Measurements from ENCODE around the gene NMRAL1.

The NMRAL1 gene

DNA sequence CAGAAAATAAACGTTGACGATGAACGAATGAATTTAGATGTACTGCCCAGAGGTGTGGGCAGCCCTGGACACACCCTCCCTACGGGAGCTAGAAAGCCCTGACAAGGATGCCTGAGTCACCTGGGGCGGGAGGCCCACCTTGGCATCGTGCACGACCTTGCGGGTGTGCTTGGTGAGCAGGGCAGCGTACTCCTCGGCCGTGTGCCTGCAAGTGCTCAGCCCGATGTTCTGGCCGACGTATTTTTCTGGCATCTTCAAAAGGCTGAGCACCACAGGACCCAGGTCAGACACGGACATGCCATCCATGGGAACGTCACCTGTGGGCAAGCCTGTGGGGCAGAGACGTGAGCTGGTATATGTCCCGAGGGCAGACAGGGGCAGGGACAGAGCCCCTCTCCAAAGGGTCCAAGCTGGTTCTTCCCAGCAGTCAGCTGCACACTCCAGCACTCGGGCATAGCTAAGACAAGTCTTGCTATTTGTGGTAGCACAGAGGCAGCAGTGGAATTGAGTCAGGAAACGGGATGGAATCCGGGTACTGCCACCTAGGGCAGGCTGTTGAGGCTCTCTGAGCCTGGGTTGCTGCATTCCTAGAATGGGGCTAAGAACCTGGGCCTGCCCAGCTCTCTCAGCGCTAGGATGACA lies 10.8 kb downstream of the NMRAL1 start:
- DNase-seq, result no peak

DNA sequence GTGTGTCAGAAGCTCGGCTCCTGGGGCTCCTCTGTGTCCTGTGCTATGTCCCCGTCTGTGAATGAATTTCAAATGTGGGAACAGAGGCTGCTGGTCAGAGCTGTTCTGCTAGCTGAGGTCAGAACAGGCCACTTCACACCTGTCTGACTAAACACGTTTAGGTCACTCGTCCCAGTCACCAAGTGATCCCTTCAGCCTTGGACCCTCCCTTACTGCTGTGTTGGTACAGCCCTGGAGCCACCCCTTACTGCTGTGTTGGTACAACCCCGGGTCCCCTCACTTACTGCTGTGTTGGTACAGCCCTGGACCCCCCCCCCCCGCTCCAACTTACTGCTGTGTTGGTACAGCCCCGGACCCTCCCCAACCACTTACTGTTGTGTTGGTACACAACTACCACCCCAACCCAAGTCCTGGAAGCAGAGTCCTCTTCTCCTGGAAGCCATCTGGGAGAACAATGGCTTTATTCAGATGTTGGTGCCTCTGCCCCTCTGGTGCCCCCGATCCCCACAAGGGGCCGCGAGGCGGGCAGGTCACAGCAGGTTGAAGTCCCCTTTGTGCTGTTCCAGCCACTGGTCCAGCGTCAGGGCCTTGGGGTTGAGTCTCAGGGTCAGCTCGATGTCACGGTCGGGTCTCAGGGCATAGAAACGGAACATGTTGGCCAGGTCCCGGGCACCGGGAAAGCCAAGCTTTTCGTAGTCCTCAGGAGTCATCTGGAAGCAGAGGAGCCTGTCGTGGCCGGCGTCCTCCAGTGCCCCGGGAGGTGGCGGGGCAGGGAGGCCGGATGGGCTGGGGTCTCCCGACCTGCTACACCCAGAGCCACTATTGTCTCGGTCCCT lies 13.0 kb downstream of the NMRAL1 start:
- DNase-seq, result no peak

DNA sequence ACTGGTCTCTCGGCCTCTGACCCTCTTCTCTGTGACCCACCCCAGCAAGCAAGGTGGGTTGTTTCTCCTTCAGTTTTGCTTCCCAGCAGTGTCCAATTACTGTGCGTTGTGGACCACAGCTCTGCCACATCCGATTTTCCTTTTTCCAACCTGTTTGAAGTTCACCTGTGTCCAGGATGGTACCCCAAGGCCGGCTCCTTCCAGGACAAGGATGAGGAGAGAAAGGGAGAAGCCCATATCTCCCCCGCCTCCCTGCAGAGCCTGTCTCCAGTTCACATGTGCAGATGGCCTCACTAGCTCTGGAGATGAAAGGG lies 13.5 kb downstream of the NMRAL1 start:
- DNase-seq, result no peak

DNA sequence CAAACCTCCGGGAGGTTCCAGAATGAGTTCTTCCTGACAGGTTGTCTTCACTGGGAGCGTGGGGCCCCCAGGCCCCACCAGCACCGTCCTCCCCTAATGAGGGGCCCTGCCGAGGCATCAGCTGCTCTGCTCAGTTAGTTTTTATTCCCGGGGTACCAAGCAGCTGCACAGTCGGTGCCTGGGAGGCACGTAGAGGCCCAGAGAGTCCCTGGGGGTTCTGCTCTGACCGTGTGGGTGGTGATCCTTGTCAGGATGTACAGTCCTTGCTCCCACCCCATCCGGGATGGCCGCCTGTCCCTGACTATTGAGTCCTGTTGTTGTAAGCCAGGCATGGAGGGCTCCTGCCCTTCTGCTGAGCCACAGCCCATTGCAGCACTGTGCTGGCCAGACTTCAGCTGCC lies 18.5 kb downstream of the NMRAL1 start:
- no peak for DNase-seq

DNA sequence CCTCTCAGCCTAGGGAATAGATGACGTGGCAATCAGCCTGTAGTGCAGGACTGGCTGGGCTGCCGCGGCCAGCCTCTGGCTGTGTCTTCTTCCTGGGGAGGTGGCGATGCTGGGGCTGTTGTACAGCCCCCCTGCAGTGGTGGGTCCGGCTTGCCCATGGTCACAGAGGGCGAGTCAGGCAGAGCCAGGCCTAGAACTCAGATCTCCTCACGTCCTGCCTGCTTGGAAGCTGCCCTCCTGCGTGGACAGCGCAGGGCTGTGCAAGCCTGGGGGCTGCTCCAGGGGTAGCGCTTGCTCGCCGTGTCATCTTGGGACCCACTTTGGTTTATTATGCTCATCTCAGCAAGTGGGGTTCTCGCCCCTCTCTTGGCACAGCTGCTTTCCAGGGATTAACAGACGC lies 19.3 kb downstream of the NMRAL1 start:
- DNase-seq, result no peak

DNA sequence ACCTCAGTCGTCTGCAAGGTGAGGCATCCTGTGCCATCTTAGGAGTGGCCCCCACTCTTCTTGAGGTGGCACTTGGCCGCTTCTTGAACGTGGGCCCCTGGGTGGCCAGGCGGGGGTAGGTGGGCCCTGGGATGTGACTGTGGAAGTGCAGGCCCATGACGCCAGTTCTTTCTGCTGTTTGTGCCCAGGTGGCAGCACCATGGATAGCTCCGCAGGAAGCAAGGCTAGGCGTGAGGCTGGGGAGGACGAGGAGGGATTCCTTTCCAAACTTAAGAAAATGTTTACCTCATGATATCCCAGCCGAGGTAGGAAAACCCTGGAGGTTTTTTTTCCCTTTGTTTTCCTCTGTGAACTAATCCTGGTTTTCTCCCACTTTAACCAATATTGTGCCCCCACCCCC lies 19.8 kb downstream of the NMRAL1 start:
- DNase-seq, result no peak

DNA sequence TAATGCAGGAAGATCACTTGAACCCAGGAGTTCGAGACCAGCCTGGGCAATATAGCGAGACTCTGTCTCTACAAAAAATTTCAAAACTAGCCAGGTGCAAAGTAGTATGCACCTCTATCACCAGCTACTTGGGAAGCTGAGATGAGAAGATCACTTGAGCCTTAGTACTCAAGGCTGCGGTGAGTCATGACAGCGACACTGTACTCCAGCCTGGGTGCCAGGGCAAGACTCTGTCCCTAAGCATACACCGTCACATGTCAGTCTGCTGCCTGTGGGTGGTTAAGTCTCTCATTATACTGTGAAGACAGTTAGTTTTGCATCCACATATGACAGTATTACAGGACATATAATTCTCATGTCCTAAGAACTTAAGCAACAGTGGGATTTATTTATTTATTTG lies 21.8 kb downstream of the NMRAL1 start:
- no peak for DNase-seq

DNA sequence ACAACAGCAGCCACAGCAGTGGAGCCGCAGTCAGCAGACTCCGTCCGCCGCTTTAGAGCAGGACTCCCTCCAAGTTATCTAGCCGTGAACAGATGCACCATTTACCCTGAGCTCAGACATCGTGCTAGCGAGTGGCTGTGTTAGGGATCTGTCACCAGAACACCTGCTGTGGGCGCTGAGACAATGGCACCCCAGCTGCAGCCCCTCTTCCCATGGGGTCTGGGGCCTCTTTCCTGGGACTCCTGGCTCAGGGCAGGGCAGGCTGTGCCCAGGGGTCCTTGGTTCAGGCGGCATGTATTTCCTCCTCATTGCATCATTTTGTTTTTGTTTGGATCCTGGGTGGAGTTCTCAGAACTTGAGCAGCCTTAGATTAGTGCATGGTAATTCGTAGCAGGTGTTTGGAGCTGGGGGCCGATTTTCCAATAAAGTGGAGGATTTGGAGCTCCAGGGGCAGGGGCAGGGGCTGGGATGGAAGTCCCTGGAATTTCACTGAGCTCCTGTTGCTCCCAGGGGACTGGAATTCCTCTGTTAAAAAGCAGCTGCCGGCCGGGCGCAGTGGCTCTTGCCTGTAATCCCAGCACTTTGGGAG lies 23.4 kb downstream of the NMRAL1 start:
- DNase-seq, result no peak

DNA sequence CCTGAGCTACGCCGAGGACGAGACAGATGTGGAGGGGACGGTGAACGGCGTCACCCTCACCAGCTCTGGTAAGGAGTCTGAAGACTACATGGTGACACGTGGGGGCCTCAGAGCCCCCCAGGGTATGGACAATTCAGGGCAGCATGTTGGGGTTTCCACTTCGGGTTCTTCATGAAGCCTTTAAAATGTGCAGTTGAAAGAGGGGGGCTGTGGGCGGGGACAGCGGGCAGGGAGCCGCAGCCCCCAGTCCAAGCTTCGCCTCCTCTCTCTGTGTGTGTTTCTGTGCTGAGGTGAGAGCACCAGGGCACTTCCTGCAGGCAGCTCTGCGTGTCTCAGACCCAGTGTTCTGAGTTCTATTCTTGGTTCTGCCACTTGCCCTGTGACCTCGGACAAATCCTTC lies 24.0 kb downstream of the NMRAL1 start:
- DNase-seq, result no peak

DNA sequence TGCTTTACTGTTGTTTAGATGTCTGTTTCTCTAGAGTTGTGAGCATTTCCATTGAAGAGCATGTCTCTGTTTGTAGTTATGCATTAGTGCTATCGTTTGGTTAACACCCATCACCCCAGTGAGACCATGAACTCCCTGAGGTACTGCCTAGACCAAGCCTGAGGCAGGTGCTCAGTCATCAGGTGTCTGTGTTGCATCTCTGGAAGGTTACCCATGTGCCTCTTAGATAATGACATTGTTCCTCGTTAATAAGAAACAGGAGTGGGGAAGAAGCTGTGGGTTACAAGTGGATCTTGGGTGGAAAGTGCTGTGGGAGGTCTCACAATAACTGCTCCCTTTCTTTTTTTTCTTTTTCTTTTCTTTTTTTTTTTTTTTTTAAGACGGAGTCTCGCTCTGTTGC lies 30.4 kb downstream of the NMRAL1 start:
- no peak for DNase-seq

DNA sequence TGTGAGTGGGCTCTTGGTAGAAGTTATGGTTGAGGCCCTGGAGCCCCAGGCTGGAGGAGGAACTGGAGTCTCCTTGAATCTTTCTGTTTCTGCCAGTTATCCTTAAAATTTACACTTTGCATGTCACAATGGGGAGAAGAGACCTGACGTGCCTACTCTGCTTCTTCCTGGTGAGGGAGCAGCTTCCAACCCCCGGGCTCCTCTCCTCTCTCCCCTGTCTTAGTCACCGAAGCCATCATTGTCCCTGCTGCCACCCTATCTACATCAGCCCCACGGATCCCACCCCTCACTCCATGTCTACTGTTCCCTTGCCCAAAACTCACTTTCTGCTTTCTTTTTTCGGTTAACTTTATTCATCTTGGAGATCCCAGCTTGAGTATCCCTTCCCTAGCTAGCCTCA lies 31.2 kb downstream of the NMRAL1 start:
- no peak for DNase-seq

DNA sequence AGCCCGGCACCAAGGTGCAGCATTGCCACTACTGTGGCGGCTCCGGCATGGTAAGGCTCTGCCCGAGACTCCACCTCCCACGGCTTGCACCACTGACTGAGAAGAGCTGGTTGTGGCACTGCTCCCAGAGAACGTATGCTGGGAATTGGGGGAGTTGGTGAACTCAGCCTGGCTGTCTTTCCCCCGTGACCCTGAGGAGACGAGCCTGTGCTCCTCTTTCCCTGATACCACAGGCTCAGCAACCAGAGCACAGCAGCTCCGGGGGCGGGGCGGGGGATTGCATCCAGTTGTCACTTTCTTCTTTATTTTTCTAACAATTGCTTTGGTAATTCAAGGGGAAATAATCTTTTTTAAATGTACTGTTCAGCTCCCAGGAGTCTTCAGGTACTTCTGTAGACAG lies 32.1 kb downstream of the NMRAL1 start:
- no peak for DNase-seq

DNA sequence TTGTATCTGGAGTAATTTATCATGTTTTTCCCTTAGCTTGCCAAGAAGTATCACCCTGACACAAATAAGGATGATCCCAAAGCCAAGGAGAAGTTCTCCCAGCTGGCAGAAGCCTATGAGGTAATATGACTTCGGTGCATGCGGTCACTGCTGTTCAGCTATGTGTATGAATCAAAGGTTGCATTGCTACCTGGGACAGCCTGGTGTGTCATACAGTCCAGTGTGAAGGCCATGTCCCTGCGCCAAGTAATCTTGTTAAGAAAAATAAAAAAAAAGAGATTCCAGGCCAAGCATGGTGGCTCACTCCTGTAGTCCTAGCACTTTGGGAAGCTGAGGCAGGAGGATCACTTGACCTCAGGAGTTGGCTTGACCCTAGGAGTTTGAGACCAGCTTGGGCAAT lies 37.1 kb downstream of the NMRAL1 start:
- no peak for DNase-seq

DNA sequence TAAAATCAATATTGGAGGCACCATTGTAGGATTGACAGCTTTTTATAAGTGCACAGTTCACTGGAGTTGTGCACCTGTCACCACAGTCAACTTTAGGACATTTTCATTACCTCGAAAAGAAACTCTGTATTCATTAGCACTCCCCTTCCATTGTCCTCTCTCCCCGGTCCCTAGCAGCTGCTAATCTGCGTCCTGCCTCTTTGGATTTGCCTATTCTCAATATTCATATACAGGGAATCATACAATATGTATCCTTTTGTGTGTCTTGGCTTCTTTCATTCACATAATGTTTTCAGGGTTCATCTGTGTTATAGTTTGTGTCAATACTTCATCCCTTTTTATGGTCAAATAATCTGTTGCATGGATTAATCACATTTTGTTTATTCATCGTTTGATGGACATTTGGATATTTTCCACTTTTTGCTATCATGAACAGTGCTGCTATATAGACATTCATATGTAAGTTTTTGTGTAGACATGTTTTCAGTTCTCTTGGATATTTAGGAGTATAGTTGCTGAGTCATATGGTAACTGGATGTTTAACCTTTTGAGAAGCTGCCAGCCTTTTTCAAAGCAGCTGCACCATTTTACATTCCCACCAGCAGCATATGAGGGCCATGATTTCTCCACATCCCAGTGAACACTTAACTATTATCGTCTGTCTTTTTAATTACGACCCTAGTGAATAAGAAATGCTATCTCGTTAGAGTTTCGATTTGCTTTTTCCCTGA lies 38.9 kb downstream of the NMRAL1 start:
- DNase-seq, result no peak

DNA sequence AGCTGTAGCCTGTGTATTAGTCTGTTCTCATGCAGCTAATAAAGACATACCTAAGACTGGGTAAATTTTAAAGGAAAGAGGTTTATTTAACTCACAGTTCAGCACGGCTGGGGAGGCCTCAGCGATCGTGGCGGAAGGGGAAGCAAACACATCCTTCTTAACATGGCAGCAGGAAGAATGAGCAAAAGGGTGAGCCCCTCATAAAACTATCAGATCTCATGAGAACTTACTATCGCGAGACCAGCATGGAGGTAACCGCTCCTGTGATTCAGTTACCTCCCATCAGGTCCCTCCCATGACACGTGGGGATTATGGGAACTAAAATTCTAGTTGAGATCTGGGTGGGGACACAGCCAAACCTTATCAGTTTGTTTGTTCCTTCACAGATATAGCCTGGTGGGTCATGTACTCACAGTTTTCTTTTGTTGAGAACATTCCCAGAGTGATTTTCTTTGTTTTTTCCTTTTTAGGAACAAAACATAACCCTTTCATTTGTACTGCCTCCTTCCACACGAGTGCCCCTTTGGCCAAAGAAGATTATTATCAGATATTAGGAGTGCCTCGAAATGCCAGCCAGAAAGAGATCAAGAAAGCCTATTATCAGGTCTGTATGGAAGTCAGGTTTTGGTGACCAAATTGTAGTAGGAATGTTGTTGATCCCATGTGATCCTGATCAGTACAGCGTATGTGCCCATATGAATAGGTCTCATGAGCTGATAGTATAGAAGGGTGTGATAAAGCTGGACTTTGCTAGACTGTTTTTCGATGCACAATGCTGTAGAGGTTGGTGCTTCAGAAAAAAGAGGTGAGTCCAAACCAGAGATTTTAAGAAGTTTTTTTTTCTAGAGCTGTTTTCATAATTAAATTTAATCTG lies 40.3 kb downstream of the NMRAL1 start:
- no peak for DNase-seq

DNA sequence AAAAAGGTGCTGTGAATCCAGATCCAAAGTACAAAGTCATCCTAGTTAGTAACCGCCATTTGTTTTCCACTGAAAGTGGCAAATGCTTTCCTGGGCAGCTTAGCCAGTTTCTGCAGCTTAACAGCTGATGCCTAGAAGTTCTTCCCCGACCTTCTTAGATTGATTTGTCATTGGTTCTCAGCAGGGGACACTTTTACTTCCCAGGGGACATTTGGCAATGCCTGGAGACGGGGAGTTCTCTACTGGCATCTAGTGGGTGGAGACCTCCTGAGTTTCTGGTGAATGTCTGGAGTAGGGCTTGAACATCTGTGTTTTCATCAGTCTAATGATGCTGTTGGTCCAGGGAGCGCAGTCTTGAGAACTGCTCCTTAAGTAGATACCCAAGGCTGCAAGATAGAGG lies 41.2 kb downstream of the NMRAL1 start:
- DNase-seq, result no peak

DNA sequence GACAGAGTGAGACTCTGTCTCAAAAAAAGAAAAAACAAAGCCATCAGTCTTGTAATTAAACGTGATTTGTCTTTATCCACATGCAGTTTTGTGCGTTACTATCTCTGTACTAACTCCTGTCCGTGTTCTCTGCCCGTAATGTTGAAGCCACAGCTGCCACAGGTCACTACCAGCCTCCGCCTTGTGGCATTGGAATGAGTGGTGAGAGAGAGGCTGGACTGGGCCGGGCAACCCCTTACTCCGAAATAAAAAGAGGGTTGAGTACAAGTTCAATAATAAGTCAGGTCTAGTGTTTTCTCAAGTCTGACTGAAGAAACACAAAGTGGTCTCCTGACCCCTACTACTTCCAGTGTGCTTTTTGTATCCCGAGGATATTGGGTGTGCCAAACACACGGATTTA lies 43.4 kb downstream of the NMRAL1 start:
- DNase-seq, result no peak

DNA sequence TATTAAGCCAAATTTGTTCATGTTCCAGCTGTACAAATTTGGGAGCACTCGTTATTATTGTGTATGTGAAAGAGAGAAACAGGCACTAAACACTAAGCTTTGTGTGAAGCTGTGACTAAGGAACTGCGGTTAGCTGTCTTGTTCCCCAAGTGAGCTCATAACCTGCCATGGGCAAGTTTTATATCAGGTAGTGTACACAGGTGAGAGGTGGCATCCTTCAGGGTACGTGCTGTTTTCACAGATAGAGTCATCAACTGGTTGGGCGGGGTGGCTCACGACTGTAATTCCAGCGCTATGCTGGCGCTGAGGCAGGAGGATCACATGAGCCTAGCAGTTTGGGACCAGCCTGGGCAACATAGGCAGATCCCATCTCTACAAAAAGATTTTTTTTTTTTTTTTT lies 45.9 kb downstream of the NMRAL1 start:
- no peak for DNase-seq

DNA sequence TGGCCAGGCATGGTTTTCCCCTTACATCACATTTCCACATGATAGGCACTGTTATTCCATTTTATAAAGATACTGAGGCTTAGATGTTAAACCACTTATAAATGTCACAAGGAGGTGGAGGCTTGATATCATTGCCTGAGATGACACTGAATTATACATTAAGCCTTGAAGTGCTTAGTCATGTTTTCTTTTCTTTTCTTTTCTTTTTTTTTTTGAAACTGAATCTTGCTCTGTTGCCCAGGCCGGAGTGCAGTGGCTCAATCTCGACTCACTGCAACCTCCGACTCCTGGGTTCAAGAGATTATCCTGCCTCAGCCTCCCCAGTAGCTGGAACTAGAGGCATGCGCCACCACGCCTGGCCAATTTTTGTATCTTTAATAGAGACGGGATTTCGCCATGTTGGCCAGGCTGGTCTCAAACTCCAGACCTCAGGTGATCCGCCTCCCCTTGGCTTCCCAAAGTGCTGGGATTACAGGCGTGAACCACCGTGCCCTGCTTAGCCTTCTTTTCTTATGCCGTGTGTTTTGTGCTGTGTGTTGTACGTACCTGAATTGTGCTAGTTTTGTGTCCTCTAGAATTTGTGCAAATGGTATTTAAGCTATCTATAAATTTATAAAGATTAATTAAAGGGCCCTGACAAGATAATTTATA lies 47.6 kb downstream of the NMRAL1 start:
- DNase-seq, result no peak

DNA sequence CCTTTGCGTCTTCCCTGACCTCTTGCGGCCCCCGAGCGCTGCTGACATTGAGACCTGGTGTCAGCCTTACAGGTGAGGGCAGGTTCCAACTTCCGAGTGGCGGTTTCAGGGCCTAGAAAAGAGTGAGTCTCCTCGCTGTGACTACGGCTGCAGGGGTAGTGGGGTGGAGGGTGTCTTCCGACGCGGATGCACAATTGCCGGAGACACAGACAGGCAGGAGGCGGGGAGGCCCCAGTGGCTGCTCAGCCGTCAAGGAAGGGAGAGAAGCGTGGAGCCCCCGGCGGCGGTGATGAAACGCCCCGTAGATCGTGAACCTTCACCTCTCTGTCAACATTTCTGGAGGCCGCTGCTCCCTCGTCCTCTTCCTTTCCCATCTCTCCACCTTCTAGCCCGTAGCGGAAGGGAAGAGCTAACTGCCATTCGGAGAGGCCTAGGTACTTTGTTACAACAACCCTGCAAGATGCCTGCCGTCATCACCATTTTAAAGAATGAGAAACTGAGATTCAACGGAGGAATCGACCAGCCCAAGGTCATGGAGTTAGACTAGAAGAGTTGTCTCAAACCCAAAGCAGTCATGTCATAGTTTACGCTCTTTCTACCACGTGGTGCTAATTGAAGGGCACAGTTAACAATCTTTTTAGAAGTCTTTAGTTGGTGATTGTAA lies 48.3 kb downstream of the NMRAL1 start:
- DNase-seq, result no peak

DNA sequence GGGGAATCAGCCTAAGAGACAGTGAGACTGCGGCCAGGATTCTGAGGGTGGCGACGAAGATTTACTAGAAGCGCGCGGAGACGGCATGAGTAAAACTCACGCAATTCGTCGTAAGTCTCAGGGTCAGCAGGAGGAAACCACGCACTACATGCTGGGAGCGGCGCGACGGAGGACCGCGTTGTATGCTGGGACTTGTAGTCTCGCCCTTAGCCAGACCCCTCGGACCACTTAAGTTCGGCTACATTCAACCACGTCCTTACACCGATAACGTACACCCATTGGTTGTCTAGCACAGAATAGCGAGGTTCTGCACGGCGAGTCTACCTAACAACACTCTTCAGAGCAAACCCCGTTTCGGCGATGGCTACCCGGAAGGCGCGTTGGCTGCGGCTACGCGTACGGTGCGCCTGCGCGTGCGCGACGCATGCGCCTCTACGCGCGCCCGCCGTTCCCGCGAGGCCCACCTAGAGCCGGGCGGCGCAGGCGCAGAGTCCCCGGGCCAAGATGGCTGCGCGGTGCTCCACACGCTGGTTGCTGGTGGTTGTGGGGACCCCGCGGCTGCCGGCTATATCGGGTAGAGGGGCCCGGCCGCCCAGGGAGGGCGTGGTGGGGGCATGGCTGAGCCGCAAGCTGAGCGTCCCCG lies 48.9 kb downstream of the NMRAL1 start, which contains the start of gene DNAJA3:
Gene DNAJA3 (plus strand): TSS at position 491 of the 643 bp plus-strand sequence. CDS start 14 bp downstream, at position 505.
- peak; percentile 91 for DNase-seq

Data from NCI-H510A treated with DMSO at 0.1 percent for 48 hours (cell line).